Endothelial cell (in vitro differentiated cells): ENCODE measurements around the gene TSC22D2. TPM values are rescaled to one million over a fixed set of nuclear protein-coding genes. Genes with fewer than 3 reads are reported as not detected.
A peak's percentile ranks its signal among the peaks of the same experiment; 100 is the strongest.

Experiments used
- DNase-seq: peaks from one replicate; pipeline ENCODE4 v3.0.0; 2021; ENCODE audit warnings: low spot score
- H3K27ac Mint-ChIP-seq: one replicate; pipeline ENCODE4 v1.8.0; 2021; ENCODE audit warnings: mixed read lengths, inconsistent platforms; ENCODE audit not compliant: unreplicated experiment
- H3K27me3 Mint-ChIP-seq: one replicate; pipeline ENCODE4 v1.8.0; 2021; ENCODE audit warnings: mild to moderate bottlenecking, moderate library complexity, mixed read lengths, inconsistent platforms; ENCODE audit not compliant: unreplicated experiment
- H3K36me3 Mint-ChIP-seq: one replicate; pipeline ENCODE4 v1.8.0; 2021; ENCODE audit warnings: mild to moderate bottlenecking, low read depth, mixed read lengths, inconsistent platforms; ENCODE audit not compliant: unreplicated experiment
- H3K4me1 Mint-ChIP-seq: one replicate; pipeline ENCODE4 v1.8.0; 2021; ENCODE audit warnings: mild to moderate bottlenecking, mixed read lengths, inconsistent platforms; ENCODE audit not compliant: unreplicated experiment
- H3K4me3 Mint-ChIP-seq: one replicate; pipeline ENCODE4 v1.8.0; 2021; ENCODE audit warnings: mild to moderate bottlenecking, mixed read lengths, inconsistent platforms; ENCODE audit not compliant: unreplicated experiment
- H3K9me3 Mint-ChIP-seq: one replicate; pipeline ENCODE4 v1.8.0; 2021; ENCODE audit warnings: mixed read lengths, inconsistent platforms; ENCODE audit not compliant: unreplicated experiment
- total RNA-seq: library from RNA; stranded (reverse); fragmentation: NEBNext Ultra II Directional; extraction: Animal tissue kit (Norgen Biotek cat#: 25700); gene quantifications from one replicate; pipeline ENCODE4 v1.2.1, GENCODE V29; 2021; ENCODE audit not compliant: unreplicated experiment
- TF ChIP-seq, protein P1 (sequence below): fragments of 200-600 bp; sonication (generic); IDR thresholded peaks from one replicate; pipeline ENCODE4 v1.5.0; 2021; ENCODE audit warnings: antibody characterized with exemption; ENCODE audit not compliant: unreplicated experiment

Gene TSC22D2
- total RNA-seq, 1 donor from 2014 or later: 38.8 TPM

DNA sequence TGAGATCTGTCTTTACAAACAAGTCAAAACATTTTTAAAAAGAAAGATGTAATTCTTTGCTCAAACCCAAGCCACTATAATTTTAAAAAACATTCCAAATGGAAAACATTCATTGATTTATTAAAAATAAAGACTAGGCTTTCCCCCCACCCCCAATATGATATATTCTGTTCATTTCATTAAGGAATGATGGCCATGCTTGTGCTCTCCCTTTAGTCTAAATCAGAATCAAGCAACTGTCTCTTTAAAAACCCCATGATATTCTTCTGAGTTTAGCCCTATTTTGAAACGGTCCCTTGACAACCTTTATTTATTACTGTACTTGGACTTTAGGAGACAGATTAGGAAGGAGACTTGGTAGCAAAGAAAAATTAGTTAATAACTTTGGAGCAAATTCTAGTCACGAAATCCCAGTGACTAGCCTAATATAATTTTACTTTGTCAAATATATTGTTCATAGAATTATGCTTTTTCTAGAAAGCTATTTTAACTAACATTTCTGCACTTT lies 38.4 kb downstream of the TSC22D2 start:
- no peaks in the 10 kb centered on the region for H3K9me3 Mint-ChIP-seq
- peaks cover 20% of the 10 kb centered on the region for H3K4me1 Mint-ChIP-seq
- H3K36me3 Mint-ChIP-seq: peaks cover 7% of the 10 kb centered on the region
- H3K27me3 Mint-ChIP-seq: no peaks in the 10 kb centered on the region
- no peak for DNase-seq
- TF ChIP-seq, protein P1, sequence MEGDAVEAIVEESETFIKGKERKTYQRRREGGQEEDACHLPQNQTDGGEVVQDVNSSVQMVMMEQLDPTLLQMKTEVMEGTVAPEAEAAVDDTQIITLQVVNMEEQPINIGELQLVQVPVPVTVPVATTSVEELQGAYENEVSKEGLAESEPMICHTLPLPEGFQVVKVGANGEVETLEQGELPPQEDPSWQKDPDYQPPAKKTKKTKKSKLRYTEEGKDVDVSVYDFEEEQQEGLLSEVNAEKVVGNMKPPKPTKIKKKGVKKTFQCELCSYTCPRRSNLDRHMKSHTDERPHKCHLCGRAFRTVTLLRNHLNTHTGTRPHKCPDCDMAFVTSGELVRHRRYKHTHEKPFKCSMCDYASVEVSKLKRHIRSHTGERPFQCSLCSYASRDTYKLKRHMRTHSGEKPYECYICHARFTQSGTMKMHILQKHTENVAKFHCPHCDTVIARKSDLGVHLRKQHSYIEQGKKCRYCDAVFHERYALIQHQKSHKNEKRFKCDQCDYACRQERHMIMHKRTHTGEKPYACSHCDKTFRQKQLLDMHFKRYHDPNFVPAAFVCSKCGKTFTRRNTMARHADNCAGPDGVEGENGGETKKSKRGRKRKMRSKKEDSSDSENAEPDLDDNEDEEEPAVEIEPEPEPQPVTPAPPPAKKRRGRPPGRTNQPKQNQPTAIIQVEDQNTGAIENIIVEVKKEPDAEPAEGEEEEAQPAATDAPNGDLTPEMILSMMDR: no peak
- no peak overlapping the region for H3K27ac Mint-ChIP-seq
- H3K4me3 Mint-ChIP-seq: no peak overlapping the region

DNA sequence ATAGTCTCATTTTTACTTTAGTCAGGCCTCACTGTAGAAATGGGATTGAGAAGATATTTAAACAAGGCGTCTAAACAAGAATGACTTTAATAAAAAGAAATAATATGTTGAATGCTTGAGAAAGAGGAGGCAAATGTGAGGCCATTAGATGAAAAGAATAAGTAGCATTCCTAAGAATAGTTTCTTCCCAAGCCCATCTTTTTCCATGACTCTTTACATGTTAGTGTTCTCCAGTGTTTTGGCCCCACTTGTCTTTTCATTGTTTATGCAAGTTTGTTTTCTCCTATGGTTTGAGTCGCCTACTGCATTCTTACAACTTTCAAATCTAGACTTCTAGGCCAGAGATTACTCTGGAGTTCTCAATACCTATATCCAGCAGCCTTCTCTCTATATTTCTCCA lies 39.0 kb downstream of the TSC22D2 start:
- Mint-ChIP-seq H3K27ac (peak overlapping the region; percentile 54), H3K27me3 (no peaks in the 10 kb centered on the region), H3K9me3 (no peaks in the 10 kb centered on the region), H3K36me3 (peaks cover 2% of the 10 kb centered on the region), H3K4me1 (peaks cover 17% of the 10 kb centered on the region), H3K4me3 (no peak overlapping the region)
- TF ChIP-seq, protein P1: no peak
- no peak for DNase-seq

GRCh38 chr3:150447631-150448465 lies 39.8 kb downstream of the TSC22D2 start:
- TF ChIP-seq, protein P1: no peak
- no peaks in the 10 kb centered on the region for H3K27me3 Mint-ChIP-seq
- peaks cover 16% of the 10 kb centered on the region for H3K4me1 Mint-ChIP-seq
- H3K27ac Mint-ChIP-seq: no peak overlapping the region
- no peak overlapping the region for H3K4me3 Mint-ChIP-seq
- H3K36me3 Mint-ChIP-seq: no peaks in the 10 kb centered on the region
- DNase-seq: no peak
- H3K9me3 Mint-ChIP-seq: no peaks in the 10 kb centered on the region

GRCh38 chr3:150449169-150449721 lies 41.1 kb downstream of the TSC22D2 start:
- Mint-ChIP-seq H3K4me3 (no peak overlapping the region), H3K27ac (peak overlapping the region; percentile 85), H3K4me1 (peaks cover 20% of the 10 kb centered on the region), H3K27me3 (no peaks in the 10 kb centered on the region), H3K9me3 (no peaks in the 10 kb centered on the region), H3K36me3 (no peaks in the 10 kb centered on the region)
- TF ChIP-seq, protein P1: no peak
- no peak for DNase-seq

- H3K4me1 Mint-ChIP-seq: peaks cover 24% of the 10 kb centered on the region
Measured at GRCh38 chr3:150450916-150451315, 42.8 kb downstream of the TSC22D2 start.

More at GRCh38 chr3:150450916-150451315, 42.8 kb downstream of the TSC22D2 start:
- H3K4me3 Mint-ChIP-seq: no peak overlapping the region
- TF ChIP-seq, protein P1: no peak
- H3K9me3 Mint-ChIP-seq: no peaks in the 10 kb centered on the region
- no peaks in the 10 kb centered on the region for H3K36me3 Mint-ChIP-seq
- no peaks in the 10 kb centered on the region for H3K27me3 Mint-ChIP-seq
- H3K27ac Mint-ChIP-seq: no peak overlapping the region
- no peak for DNase-seq
